Fibroblast of peridontal ligament (primary cell): ENCODE data around the gene PCDHA6.
"Not testable (repeated sequence)": the region's sequence is repeated elsewhere in the genome, so short reads cannot be mapped to it uniquely, and the experiment has no call there.

ENCODE experiments used
- DNase-seq: peaks from one replicate; pipeline ENCODE4 v3.0.0-alpha.2; 2010; ENCODE audit errors: extremely low read depth

The PCDHA6 gene

DNA sequence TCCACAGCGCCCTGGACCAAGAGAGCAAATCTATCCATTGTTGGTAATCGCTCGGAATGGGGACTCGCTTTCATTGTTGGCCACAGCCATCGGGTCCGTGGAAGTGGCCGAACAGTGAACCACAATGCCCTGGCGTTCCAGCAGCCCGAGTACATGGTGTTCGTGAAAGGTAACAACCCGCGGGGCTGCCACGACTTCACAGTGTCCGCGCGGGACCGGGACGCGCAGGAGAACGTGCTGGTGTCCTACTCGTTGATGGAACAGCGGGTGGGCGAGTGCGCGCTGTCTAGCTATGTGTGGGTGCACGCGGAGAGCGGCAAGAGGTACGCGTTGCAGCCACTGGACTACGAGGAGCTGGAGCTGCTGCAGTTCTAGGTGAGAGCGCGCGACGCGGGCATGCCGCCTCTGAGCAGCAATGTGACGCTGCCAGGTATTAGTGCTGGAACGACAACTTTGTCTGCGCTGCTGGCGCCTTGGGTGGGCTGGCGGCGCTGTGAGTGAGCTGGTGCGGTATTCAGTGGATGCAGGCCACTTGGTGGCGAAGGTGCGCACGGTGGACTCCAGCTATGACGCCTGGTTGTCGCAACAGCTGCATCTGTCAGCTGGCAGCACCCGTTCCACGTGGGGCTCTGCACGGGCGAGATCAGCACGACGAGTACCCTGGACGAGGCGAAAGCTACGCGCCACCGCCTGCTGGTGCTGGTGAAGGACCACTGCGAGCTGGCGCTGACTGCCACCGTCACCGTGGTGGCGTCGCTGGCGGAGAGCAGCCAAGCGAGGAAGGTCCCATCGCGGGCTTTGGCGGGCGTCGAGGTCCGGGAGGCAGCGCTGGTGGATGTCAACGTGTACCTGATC lies 34.9 kb downstream of the PCDHA6 start:
- no peak for DNase-seq

GRCh38 chr5:140868721-140869554 lies 41.2 kb downstream of the PCDHA6 start, which contains the start of gene PCDHA11:
PCDHA11 (plus strand) TSS chr5:140868957; CDS start chr5:140869104, 147 bp downstream.
- DNase-seq = peak; percentile 1

- DNase-seq = no peak
These were observed 41.8 kb downstream of the PCDHA6 start for GRCh38 chr5:140869555-140869886.

- no peak for DNase-seq
These were observed 42.8 kb downstream of the PCDHA6 start for GRCh38 chr5:140870221-140871201.

- DNase-seq = no peak
These were observed 47.6 kb downstream of the PCDHA6 start, which contains the start of gene PCDHA12 for GRCh38 chr5:140875085-140876065. PCDHA12 (plus strand) TSS chr5:140875308; CDS start chr5:140875473, 165 bp downstream.

DNA sequence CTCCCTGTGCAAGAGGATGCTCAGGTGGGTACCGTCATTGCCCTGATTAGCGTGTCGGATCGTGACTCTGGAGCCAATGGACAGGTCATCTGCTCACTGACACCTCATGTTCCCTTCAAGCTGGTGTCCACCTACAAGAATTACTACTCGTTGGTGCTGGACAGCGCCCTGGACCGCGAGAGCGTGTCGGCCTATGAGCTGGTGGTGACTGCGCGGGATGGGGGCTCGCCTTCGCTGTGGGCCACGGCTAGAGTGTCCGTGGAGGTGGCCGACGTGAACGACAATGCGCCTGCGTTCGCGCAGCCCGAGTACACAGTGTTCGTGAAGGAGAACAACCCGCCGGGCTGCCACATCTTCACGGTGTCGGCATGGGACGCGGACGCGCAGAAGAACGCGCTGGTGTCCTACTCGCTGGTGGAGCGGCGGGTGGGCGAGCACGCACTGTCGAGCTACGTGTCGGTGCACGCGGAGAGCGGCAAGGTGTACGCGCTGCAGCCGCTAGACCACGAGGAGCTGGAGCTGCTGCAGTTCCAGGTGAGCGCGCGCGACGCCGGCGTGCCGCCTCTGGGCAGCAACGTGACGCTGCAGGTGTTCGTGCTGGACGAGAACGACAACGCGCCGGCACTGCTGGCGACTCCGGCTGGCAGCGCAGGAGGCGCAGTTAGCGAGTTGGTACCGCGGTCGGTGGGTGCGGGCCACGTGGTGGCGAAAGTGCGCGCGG lies 48.9 kb downstream of the PCDHA6 start:
- DNase-seq = not testable (repeated sequence)

DNA sequence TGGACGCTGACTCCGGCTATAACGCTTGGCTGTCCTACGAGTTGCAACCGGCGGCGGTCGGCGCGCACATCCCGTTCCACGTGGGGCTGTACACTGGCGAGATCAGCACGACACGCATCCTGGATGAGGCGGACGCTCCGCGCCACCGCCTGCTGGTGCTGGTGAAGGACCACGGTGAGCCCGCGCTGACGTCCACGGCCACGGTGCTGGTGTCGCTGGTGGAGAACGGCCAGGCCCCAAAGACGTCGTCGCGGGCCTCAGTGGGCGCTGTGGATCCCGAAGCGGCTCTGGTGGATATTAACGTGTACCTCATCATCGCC lies 49.5 kb downstream of the PCDHA6 start:
- DNase-seq = no peak
